GM23338 (cell line): ENCODE data around the gene TFF1.

Source experiments
- CREB1 ChIP-seq: fragments of 250-450 bp; sonication (Bioruptor Pico); IDR thresholded peaks from 2 replicates; pipeline ENCODE4 v1.5.0; 2020; ENCODE audit warnings: low read depth, mild to moderate bottlenecking, moderate library complexity
- ETS1 ChIP-seq: IDR thresholded peaks from 2 replicates; pipeline ENCODE4 v1.6.1; 2016; ENCODE audit warnings: antibody characterized with exemption
- EZH2 ChIP-seq: fragments of 200-600 bp; sonication (generic); IDR thresholded peaks from one replicate; pipeline ENCODE4 v1.8.0; 2017; ENCODE audit warnings: antibody characterized with exemption, mild to moderate bottlenecking, low read depth; ENCODE audit not compliant: unreplicated experiment
- EZH2phosphoT487 ChIP-seq: fragments of 200-600 bp; sonication (generic); IDR thresholded peaks from one replicate; pipeline ENCODE4 v1.8.1; 2018; ENCODE audit warnings: antibody characterized with exemption; ENCODE audit not compliant: unreplicated experiment
- NANOG ChIP-seq: IDR thresholded peaks from 2 replicates; pipeline ENCODE4 v1.6.1; 2016; ENCODE audit warnings: antibody characterized with exemption, borderline replicate concordance
- POLR2AphosphoS5 ChIP-seq: IDR thresholded peaks from 2 replicates; pipeline ENCODE4 v1.6.1; 2016; ENCODE audit warnings: antibody characterized with exemption, low read depth
- STAT1 ChIP-seq: IDR thresholded peaks from one replicate; pipeline ENCODE4 v1.6.1; 2016; ENCODE audit warnings: antibody characterized with exemption; ENCODE audit not compliant: unreplicated experiment
- ZNF114 ChIP-seq: fragments of 250-450 bp; sonication (Bioruptor Pico); IDR thresholded peaks from 2 replicates; pipeline ENCODE4 v1.5.0; 2020; ENCODE audit warnings: mild to moderate bottlenecking, moderate library complexity
- ZNF331 ChIP-seq: fragments of 250-450 bp; sonication (Bioruptor Pico); IDR thresholded peaks from 2 replicates; pipeline ENCODE4 v1.5.0; 2020; ENCODE audit warnings: low read depth, mild to moderate bottlenecking, moderate library complexity
- TF ChIP-seq, protein P1 (sequence below), 2 experiments: fragments of 200-600 bp in 1 of 2; sonication (generic) in 1 of 2; conservative IDR thresholded peaks; 2 replicates each; pipeline versions ENCODE4 v1.5.1 to v1.6.1; 2016 to 2017; ENCODE audit warnings: antibody characterized with exemption in 2 of 2, low read depth in 2 of 2, mild to moderate bottlenecking in 2 of 2, moderate library complexity in 1 of 2
- TF ChIP-seq, protein P2 (sequence below): IDR thresholded peaks from one replicate; pipeline ENCODE4 v1.6.1; 2018; ENCODE audit warnings: antibody characterized with exemption; ENCODE audit not compliant: unreplicated experiment

DNA sequence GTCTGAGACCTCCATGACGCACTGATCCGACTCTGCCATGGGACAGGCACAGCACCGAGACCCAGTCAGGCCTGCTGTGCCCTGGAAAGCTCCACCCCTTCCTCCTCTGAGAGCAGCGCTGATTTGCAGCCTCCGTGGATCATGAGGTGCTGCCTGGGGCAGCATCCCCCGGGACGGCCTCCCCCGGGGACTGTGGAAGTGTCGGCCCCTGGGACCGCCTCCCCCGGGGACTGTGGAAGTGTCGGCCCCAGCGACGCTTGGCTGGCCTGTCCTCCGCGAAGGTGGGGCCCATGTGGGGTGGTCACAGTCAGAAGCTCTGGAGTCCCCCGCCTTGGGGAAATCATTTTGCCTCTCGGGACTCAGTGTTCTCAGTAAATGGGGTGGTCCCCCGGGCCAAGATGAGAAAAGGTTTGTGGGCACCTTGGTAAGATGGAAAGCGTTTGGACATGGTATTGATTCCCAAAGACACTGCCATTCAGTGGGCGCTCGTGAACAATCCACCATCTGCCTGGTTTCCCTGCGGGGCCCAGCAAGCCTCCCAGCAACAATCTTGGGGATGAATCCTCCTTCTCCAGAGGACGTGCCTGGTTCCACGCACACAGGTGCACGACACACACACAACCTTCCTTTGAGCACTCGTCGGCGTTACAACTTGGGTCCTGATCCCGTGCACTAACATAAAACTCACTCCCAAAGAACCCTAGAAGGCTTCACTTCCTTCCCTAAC lies 18.6 kb downstream of the TFF1 start:
- TF ChIP-seq, protein P1, sequence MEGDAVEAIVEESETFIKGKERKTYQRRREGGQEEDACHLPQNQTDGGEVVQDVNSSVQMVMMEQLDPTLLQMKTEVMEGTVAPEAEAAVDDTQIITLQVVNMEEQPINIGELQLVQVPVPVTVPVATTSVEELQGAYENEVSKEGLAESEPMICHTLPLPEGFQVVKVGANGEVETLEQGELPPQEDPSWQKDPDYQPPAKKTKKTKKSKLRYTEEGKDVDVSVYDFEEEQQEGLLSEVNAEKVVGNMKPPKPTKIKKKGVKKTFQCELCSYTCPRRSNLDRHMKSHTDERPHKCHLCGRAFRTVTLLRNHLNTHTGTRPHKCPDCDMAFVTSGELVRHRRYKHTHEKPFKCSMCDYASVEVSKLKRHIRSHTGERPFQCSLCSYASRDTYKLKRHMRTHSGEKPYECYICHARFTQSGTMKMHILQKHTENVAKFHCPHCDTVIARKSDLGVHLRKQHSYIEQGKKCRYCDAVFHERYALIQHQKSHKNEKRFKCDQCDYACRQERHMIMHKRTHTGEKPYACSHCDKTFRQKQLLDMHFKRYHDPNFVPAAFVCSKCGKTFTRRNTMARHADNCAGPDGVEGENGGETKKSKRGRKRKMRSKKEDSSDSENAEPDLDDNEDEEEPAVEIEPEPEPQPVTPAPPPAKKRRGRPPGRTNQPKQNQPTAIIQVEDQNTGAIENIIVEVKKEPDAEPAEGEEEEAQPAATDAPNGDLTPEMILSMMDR (conservative IDR thresholded peaks at IDR 0.05; ENCODE audit: low read depth in 2 of 2) = no peak
- TF ChIP-seq, protein P2, sequence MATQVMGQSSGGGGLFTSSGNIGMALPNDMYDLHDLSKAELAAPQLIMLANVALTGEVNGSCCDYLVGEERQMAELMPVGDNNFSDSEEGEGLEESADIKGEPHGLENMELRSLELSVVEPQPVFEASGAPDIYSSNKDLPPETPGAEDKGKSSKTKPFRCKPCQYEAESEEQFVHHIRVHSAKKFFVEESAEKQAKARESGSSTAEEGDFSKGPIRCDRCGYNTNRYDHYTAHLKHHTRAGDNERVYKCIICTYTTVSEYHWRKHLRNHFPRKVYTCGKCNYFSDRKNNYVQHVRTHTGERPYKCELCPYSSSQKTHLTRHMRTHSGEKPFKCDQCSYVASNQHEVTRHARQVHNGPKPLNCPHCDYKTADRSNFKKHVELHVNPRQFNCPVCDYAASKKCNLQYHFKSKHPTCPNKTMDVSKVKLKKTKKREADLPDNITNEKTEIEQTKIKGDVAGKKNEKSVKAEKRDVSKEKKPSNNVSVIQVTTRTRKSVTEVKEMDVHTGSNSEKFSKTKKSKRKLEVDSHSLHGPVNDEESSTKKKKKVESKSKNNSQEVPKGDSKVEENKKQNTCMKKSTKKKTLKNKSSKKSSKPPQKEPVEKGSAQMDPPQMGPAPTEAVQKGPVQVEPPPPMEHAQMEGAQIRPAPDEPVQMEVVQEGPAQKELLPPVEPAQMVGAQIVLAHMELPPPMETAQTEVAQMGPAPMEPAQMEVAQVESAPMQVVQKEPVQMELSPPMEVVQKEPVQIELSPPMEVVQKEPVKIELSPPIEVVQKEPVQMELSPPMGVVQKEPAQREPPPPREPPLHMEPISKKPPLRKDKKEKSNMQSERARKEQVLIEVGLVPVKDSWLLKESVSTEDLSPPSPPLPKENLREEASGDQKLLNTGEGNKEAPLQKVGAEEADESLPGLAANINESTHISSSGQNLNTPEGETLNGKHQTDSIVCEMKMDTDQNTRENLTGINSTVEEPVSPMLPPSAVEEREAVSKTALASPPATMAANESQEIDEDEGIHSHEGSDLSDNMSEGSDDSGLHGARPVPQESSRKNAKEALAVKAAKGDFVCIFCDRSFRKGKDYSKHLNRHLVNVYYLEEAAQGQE = no peak
- no peak for TF ChIP-seq POLR2AphosphoS5
- no peak for TF ChIP-seq NANOG
- TF ChIP-seq CREB1 (CRISPR knock-in tag) = no peak
- TF ChIP-seq EZH2 = no peak
- no peak for TF ChIP-seq STAT1
- TF ChIP-seq EZH2phosphoT487 = no peak
- TF ChIP-seq ETS1 = no peak
- no peak for TF ChIP-seq ZNF114 (CRISPR knock-in tag)
- no peak for TF ChIP-seq ZNF331 (CRISPR knock-in tag)
